Measurements from ENCODE around the gene ATP4B. TPM values are rescaled to one million over a fixed set of nuclear protein-coding genes. Genes with fewer than 3 reads are reported as not detected.

The ATP4B gene
- total RNA-seq, 1 experiment from 2014 or later, result not detected

DNA sequence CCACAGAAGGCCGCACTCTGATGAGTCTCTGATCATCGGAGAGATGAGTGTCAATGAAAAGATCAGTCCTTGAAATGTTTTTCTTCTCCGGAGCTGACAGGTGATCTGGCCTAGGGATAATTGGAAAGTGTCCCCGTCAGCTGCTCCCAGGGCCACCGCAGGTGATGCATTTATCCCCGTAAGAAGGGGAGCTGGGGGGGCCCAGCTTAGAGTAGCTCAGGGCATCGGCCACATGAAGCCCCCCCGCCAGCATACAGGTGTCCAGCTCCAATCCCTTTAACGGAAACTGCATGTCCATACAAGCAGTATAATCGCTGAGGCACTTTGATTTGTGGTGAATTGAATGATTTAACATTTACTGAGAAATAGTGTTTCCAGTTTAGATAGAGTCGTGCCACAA lies 27.7 kb downstream of the ATP4B start:
- no peak overlapping the region for H3K4me3 Mint-ChIP-seq (ENCODE audit: unreplicated experiment)
- H3K27me3 Mint-ChIP-seq (ENCODE audit: insufficient read depth, unreplicated experiment), result no peaks in the 10 kb centered on the region
- intact Hi-C loops (cut with micrococcal nuclease), result no loop called here
- CTCF ChIA-PET, result no interaction called here
- TF ChIP-seq, protein P1, sequence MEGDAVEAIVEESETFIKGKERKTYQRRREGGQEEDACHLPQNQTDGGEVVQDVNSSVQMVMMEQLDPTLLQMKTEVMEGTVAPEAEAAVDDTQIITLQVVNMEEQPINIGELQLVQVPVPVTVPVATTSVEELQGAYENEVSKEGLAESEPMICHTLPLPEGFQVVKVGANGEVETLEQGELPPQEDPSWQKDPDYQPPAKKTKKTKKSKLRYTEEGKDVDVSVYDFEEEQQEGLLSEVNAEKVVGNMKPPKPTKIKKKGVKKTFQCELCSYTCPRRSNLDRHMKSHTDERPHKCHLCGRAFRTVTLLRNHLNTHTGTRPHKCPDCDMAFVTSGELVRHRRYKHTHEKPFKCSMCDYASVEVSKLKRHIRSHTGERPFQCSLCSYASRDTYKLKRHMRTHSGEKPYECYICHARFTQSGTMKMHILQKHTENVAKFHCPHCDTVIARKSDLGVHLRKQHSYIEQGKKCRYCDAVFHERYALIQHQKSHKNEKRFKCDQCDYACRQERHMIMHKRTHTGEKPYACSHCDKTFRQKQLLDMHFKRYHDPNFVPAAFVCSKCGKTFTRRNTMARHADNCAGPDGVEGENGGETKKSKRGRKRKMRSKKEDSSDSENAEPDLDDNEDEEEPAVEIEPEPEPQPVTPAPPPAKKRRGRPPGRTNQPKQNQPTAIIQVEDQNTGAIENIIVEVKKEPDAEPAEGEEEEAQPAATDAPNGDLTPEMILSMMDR (IDR thresholded peaks at IDR 0.05; ENCODE audit: unreplicated experiment), result no peak
- POLR2A ChIA-PET, result interaction anchor here (0.7 kb wide), 1 partner anchor 17 kb away, joined by 3 read pairs; no protein-coding TSS in a partner anchor
- no TSS peak for BruUV-seq (replicated peaks)
- H3K4me1 Mint-ChIP-seq (ENCODE audit: insufficient read depth, unreplicated experiment), result no peaks in the 10 kb centered on the region
- DNase-seq (ENCODE audit: unreplicated experiment), result no peak
- H3K27ac Mint-ChIP-seq (ENCODE audit: low read depth, unreplicated experiment), result no peak overlapping the region
- no peaks in the 10 kb centered on the region for H3K9me3 Mint-ChIP-seq (ENCODE audit: unreplicated experiment)
- H3K36me3 Mint-ChIP-seq (ENCODE audit: insufficient read depth, unreplicated experiment), result peaks cover 59% of the 10 kb centered on the region

DNA sequence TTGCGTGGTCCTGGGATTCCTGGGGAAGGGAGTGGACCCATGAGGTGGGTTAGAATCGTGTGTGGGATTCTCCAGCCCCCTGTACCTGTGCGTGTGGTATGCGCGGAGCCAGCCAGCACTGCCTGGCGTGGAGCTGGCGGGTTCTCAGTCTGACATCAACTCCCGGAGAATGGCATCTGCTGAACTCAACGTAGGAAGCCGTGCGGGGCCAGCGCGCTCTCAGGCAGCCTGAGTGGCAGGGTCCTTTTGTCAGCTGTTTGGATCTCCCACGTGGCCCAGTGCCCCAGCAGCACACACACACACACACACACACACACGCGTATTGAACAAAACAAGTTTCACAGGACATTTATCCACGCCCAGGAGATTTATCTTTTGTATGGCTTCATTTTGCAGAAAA lies 28.1 kb downstream of the ATP4B start:
- H3K27ac Mint-ChIP-seq (ENCODE audit: low read depth, unreplicated experiment), result no peak overlapping the region
- no peaks in the 10 kb centered on the region for H3K4me1 Mint-ChIP-seq (ENCODE audit: insufficient read depth, unreplicated experiment)
- no TSS peak for BruUV-seq (replicated peaks)
- no peak overlapping the region for H3K4me3 Mint-ChIP-seq (ENCODE audit: unreplicated experiment)
- intact Hi-C loops (cut with micrococcal nuclease), result no loop called here
- TF ChIP-seq, protein P1 (IDR thresholded peaks at IDR 0.05; ENCODE audit: unreplicated experiment), result no peak
- CTCF ChIA-PET, result no interaction called here
- no peak for DNase-seq (ENCODE audit: unreplicated experiment)
- no peaks in the 10 kb centered on the region for H3K27me3 Mint-ChIP-seq (ENCODE audit: insufficient read depth, unreplicated experiment)
- peaks cover 56% of the 10 kb centered on the region for H3K36me3 Mint-ChIP-seq (ENCODE audit: insufficient read depth, unreplicated experiment)
- POLR2A ChIA-PET, result interaction anchor here (0.7 kb wide), 1 partner anchor 17 kb away, joined by 3 read pairs; no protein-coding TSS in a partner anchor
- no peaks in the 10 kb centered on the region for H3K9me3 Mint-ChIP-seq (ENCODE audit: unreplicated experiment)

DNA sequence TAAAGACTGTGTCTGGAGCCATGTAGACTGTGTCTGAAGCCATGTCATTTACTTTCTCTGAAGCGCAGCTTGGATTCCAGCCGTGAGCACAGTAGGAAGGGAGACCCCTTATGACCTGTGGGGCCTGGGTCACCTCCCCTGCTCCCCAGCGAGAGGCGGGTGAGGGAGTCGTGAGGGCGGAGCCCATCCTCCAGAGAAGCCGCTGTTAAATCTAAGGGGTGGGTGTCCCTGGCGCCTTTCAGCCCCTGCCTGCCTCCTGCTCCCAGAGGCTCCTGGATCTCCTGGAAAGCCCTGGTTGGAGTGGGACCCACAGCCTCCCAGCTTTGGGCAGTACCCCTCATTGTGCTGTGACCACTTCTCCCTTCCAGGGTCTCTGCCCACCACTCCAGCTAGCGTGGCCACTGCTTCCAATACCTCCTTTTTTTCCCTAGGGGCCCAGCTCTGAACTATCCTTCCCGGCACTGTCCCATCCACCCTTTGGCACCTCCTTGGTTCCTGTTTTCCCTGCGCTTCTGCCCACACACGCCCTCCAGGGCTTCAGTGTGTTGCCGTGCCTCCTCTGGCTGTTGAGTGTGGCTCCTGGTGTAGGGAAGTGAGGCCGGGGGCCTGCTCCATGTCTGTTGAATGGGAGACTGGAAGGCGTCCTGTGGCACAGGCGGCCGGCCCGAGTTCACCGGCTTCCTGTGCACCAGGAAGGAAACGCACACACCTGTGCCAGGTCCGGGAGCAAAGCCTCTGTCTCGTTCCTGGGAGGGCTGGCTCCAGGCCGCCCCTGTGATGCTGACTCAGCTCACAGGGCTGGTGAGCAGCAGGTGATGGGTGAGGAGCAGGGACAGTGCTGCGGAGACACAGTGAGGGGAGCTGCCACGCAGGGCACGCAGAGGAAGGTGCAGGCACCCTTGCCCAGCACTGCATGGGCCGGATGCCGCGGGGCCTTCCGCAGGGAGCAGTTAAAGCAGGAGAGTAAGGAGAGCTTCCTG lies 29.4 kb downstream of the ATP4B start:
- TF ChIP-seq, protein P1 (IDR thresholded peaks at IDR 0.05; ENCODE audit: unreplicated experiment), result no peak
- CTCF ChIA-PET, result interaction anchor here (0.6 kb wide), 1 partner anchor 8 kb away, joined by 3 read pairs; no protein-coding TSS in a partner anchor
- DNase-seq (ENCODE audit: unreplicated experiment), result no peak
- no peak overlapping the region for H3K4me3 Mint-ChIP-seq (ENCODE audit: unreplicated experiment)
- H3K27ac Mint-ChIP-seq (ENCODE audit: low read depth, unreplicated experiment), result no peak overlapping the region
- H3K9me3 Mint-ChIP-seq (ENCODE audit: unreplicated experiment), result no peaks in the 10 kb centered on the region
- H3K27me3 Mint-ChIP-seq (ENCODE audit: insufficient read depth, unreplicated experiment), result no peaks in the 10 kb centered on the region
- no peaks in the 10 kb centered on the region for H3K4me1 Mint-ChIP-seq (ENCODE audit: insufficient read depth, unreplicated experiment)
- POLR2A ChIA-PET, result no interaction called here
- intact Hi-C loops (cut with micrococcal nuclease), result no loop called here
- BruUV-seq (replicated peaks), result no TSS peak
- peaks cover 57% of the 10 kb centered on the region for H3K36me3 Mint-ChIP-seq (ENCODE audit: insufficient read depth, unreplicated experiment)

DNA sequence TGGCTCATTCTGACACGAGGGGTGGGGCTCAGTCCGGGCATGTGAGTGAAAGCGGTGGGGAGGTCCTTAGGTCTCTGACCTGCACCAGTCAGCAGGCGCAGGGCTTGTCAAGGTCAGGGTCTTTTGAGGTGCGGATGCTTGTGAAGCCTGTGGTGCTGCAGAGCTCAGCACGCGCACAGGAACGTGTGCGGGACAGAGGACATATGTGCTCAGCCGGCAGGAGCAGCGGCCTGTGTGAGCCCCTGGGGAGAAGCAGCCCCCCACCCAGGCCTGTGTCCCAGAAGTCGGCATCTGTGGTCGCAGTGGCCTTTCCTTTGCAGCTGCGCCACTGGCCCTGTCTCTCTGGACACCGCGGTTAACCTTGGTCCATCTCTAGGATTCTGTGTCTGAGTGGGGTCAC lies 30.9 kb downstream of the ATP4B start:
- Mint-ChIP-seq H3K9me3 (ENCODE audit: unreplicated experiment) (no peaks in the 10 kb centered on the region), H3K27me3 (ENCODE audit: insufficient read depth, unreplicated experiment) (no peaks in the 10 kb centered on the region), H3K27ac (ENCODE audit: low read depth, unreplicated experiment) (no peak overlapping the region), H3K36me3 (ENCODE audit: insufficient read depth, unreplicated experiment) (peaks cover 54% of the 10 kb centered on the region), H3K4me1 (ENCODE audit: insufficient read depth, unreplicated experiment) (no peaks in the 10 kb centered on the region), H3K4me3 (ENCODE audit: unreplicated experiment) (no peak overlapping the region)
- ChIA-PET POLR2A (interaction anchor here (0.6 kb wide), 1 partner anchor 157 kb away, joined by 4 read pairs; no protein-coding TSS in a partner anchor), CTCF (no interaction called here)
- BruUV-seq (replicated peaks), result no TSS peak
- DNase-seq (ENCODE audit: unreplicated experiment), result no peak
- TF ChIP-seq, protein P1 (IDR thresholded peaks at IDR 0.05; ENCODE audit: unreplicated experiment), result no peak
- intact Hi-C loops (cut with micrococcal nuclease), result no loop called here

All from MCF 10A (cell line).